Heart left ventricle (tissue), 13 donors: ENCODE measurements around the gene FOXP4.

Experiments used
- POLR2A ChIP-seq, 2 donors: fragments of 450-650 bp; IDR thresholded peaks; one replicate each; pipeline ENCODE4 v1.6.1; 2017; ENCODE audit warnings: antibody characterized with exemption in 2 of 2, mild to moderate bottlenecking in 2 of 2, moderate library complexity in 2 of 2
- TF ChIP-seq, protein P1 (sequence below), 12 donors: fragments of 200-600 bp; sonication (generic) in 4 of 12; IDR thresholded peaks; one replicate each; pipeline versions ENCODE4 v1.5.0 to v1.8.0; 2018 to 2022; ENCODE audit warnings: antibody characterized with exemption in 12 of 12, mild to moderate bottlenecking in 5 of 12
- donor health status: ischemic (EF 13 %, LVEDD 7.1; RV severe dilation, severe dysfunction).
- donor health status: DM: no; HTN: yes; CAD: no.
- donor health status: DM: no; HTN: no; CAD: no.
- donor health status: ischemic (EF 25% LVEDD 6.9; RV normal size, moderate dysfunction).
- donor health status: ischemic (EF 25% LVEDD 5.7; RV mildly dilated, moderate dysfunction).
- donor health status: ischemic (EF 35%, LVEDD 5.7; RV mildly dilated, moderate dysfunction).
- donor health status: nonischemic (EF 11% LVEDD 7.7; RV severe dilation, severe dysfunction).
- donor health status: DM: yes; HTN: yes; CAD: no.
- donor health status: PGD.
- donor health status: ischemic (EF 29% LVEDD 5.4; RV normal size, mild dysfunction).
- donor health status: nonischemic (EF 23%, LVEDD 6.1; RV moderate dilation, normal function).

DNA sequence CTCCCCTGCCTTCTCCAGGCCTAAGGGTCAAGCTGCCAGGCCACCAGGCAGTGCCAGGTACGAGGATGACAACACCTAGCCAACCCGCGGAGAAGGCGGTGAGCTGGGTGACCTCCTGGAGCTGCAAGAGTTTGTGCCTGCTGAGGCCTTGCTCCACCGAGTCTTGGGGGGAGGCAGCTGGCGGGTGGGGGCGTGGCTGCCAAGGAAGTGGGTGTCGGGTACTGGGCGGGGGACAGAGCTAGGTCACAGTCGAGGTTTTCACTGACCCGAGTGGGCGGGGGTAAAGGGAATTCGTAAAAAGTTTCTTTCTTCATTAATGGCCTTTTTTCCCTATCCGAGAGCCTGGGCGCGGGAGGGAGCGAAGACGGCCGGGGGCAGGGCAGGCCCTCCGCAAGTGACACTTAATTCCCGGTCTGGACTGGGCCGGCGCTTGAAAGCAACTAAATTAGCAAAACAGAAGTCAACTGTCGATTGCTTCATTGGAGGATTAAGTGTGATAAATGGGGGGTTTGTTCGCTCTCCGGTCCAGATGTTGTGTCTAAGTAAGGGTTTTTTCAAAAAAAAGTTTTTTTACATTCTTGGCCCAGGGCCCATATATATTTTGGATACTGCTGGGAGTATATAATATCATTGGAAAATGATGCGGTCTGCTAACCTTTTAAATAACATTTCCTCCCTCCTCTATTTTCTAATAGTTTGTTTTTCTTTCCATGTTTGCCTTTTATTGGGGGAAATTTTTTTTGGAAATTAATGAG is 43.1 kb upstream of the FOXP4 start:
- TF ChIP-seq, protein P1, sequence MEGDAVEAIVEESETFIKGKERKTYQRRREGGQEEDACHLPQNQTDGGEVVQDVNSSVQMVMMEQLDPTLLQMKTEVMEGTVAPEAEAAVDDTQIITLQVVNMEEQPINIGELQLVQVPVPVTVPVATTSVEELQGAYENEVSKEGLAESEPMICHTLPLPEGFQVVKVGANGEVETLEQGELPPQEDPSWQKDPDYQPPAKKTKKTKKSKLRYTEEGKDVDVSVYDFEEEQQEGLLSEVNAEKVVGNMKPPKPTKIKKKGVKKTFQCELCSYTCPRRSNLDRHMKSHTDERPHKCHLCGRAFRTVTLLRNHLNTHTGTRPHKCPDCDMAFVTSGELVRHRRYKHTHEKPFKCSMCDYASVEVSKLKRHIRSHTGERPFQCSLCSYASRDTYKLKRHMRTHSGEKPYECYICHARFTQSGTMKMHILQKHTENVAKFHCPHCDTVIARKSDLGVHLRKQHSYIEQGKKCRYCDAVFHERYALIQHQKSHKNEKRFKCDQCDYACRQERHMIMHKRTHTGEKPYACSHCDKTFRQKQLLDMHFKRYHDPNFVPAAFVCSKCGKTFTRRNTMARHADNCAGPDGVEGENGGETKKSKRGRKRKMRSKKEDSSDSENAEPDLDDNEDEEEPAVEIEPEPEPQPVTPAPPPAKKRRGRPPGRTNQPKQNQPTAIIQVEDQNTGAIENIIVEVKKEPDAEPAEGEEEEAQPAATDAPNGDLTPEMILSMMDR (IDR thresholded peaks at IDR 0.05), result no peak
- no peak for TF ChIP-seq POLR2A (IDR thresholded peaks at IDR 0.05)
